ENCODE measurements around the gene CLEC2A.

The CLEC2A gene

DNA sequence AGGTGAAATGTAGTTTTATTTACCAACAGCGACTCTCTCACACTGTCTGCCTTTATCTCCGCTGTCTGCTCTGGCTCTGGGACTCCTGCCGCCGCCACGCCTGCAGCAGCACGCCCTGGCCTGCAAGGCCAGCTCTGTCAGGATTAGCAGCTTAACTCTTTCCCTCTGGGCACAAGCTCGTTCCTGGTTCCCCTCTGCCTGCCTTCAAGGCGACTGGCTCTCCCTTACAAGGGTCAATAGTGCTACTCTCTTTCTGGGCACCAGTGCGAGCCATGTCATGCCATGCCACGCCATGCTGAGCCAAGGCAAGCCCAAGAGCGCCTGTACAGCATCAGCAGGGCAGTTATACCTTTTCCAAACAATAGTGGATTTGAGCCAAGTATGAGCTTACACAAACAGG is 59.4 kb downstream of the CLEC2A start:
- Mint-ChIP-seq H3K36me3 (ENCODE audit: low read depth) (no peaks in the 10 kb centered on the region), H3K27ac (peak overlapping the region in 2 of 3 experiments; percentile 10 to 26), H3K9me3 (no peaks in the 10 kb centered on the region), H3K27me3 (ENCODE audit: low read depth) (no peaks in the 10 kb centered on the region), H3K4me3 (no peak overlapping the region), H3K4me1 (peaks cover 22% of the 10 kb centered on the region)
- TF ChIP-seq CTCF (IDR thresholded peaks at IDR 0.05; ENCODE audit: unreplicated experiment in 3 of 3): no peak

GRCh38 chr12:9872162-9872561 is 60.0 kb downstream of the CLEC2A start:
- no peak for TF ChIP-seq CTCF (IDR thresholded peaks at IDR 0.05; ENCODE audit: unreplicated experiment in 3 of 3)
- no peaks in the 10 kb centered on the region for H3K36me3 Mint-ChIP-seq (ENCODE audit: low read depth)

DNA sequence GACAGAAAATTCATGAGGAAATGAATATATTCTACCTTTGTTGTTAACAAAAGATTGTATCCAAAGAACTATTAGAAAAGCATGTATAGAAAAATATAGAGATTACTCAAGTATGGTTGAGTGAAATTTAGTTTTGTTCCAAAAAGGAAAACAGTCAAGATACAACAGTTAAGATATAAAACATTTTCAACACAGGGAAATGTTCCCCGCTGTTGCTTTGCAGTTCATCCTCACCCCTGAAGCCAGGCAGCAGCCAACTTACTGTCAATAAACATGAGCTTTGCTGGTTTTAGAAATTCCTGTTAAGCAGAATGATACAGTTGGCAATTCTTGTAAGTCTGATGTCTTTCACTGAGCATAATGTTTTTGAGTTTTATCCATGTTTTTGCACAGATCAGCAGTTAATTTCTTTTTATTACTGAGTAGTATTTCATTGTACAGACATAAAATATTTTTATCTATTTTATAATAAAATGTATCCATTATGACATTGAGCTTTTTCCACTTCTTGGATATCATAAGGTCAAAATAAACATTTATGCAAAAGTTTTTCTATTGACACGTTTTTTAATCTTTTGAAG is 61.8 kb downstream of the CLEC2A start:
- Mint-ChIP-seq H3K4me1 (peaks cover 22% of the 10 kb centered on the region), H3K4me3 (peak overlapping the region in 1 of 3 experiments; percentile 69), H3K27ac (peak overlapping the region; percentile 46 to 89 (median 72)), H3K27me3 (ENCODE audit: low read depth) (no peaks in the 10 kb centered on the region), H3K36me3 (ENCODE audit: low read depth) (no peaks in the 10 kb centered on the region), H3K9me3 (no peaks in the 10 kb centered on the region)
- no peak for TF ChIP-seq CTCF (IDR thresholded peaks at IDR 0.05; ENCODE audit: unreplicated experiment in 3 of 3)

More at GRCh38 chr12:9872162-9872561, 60.0 kb downstream of the CLEC2A start:
- Mint-ChIP-seq H3K4me3 (no peak overlapping the region), H3K27me3 (ENCODE audit: low read depth) (no peaks in the 10 kb centered on the region), H3K4me1 (peaks cover 22% of the 10 kb centered on the region), H3K9me3 (no peaks in the 10 kb centered on the region), H3K27ac (peak overlapping the region in 2 of 3 experiments; percentile 0 to 26)

DNA sequence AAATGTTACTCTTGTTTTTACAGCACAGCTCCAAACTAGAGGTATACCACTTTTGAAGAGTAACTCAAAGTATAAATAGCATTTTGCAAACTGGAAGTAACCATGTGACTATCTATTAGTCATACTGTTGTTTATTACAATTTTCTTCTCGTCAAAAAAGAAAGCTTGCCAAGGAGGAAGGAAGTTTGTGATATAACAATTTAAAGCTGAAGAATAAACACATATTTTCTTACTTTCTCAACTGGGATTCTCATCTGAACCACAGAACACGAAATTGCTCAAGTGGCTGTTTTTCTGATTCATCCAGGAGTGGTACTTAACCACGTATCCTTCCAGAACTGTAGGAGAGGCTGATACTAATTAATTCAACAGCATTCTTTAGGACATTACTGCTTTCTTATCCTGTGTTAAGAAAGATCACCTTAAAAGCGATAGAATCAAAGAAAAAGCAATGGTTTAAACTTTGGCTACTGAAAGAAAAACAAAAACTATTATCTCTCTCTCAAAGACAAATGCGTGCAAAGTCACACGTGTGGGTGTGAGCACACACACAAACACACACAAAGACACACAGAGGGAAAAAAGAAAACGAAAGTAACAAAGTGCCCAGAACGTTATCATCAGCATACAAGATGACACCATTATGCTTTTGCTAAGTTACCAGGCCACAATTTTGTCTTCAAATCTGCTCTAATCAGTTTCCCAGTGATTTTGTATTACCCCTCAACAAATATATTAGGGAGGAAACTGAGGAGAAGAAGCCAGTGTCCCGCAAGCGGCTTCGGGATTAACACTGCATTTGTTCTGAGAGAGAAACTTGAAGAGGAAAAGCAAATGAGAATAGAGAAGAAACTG is 62.6 kb downstream of the CLEC2A start, which contains the start of gene CLEC2B:
Gene CLEC2B (minus strand): TSS at position 48 of the 855 bp plus-strand sequence.
- peaks cover 22% of the 10 kb centered on the region for H3K4me1 Mint-ChIP-seq
- H3K9me3 Mint-ChIP-seq: no peaks in the 10 kb centered on the region
- TF ChIP-seq CTCF (IDR thresholded peaks at IDR 0.05; ENCODE audit: unreplicated experiment in 3 of 3): no peak
- no peaks in the 10 kb centered on the region for H3K27me3 Mint-ChIP-seq (ENCODE audit: low read depth)
- H3K27ac Mint-ChIP-seq: peak within 1 kb of the TSS; percentile 46 to 89 (median 72)
- no peaks in the 10 kb centered on the region for H3K36me3 Mint-ChIP-seq (ENCODE audit: low read depth)
- peak within 1 kb of the TSS in 2 of 3 experiments; percentile 68 to 69 for H3K4me3 Mint-ChIP-seq

DNA sequence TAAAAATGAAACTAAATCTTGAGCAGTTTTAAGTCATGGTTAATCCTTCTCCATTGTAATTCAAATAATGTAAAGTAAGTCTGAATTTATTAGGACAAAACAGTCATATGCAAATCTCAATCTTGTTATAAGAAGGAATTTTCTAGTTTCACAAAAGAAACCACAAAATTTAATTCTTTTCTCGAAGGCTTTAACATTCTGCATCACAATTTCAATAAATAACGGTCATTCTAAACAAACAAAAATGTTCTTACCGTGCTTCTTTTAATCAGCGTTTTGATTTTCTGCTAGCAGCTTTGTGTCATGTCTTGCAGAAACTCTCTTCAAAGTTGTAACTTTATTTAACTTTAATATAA is 63.2 kb downstream of the CLEC2A start:
- H3K4me3 Mint-ChIP-seq: no peak overlapping the region
- H3K9me3 Mint-ChIP-seq: no peaks in the 10 kb centered on the region
- no peak for TF ChIP-seq CTCF (IDR thresholded peaks at IDR 0.05; ENCODE audit: unreplicated experiment in 3 of 3)
- peak overlapping the region in 1 of 3 experiments; percentile 89 for H3K27ac Mint-ChIP-seq
- H3K4me1 Mint-ChIP-seq: peaks cover 22% of the 10 kb centered on the region
- no peaks in the 10 kb centered on the region for H3K36me3 Mint-ChIP-seq (ENCODE audit: low read depth)
- H3K27me3 Mint-ChIP-seq (ENCODE audit: low read depth): no peaks in the 10 kb centered on the region
